DMS79 treated with DMSO at 0.1 percent for 48 hours (cell line): Measurements from ENCODE around the gene USP32.
"Not testable (repeated sequence)": the region's sequence is repeated elsewhere in the genome, so short reads cannot be mapped to it uniquely, and the experiment has no call there.

ENCODE experiments used
- DNase-seq: peaks from one replicate; lab custom pipeline; 2025; lab: John Stamatoyannopoulos, UW

Gene USP32

GRCh38 chr17:60333072-60333471, 58.9 kb downstream of the USP32 start:
- not testable (repeated sequence) for DNase-seq

DNA sequence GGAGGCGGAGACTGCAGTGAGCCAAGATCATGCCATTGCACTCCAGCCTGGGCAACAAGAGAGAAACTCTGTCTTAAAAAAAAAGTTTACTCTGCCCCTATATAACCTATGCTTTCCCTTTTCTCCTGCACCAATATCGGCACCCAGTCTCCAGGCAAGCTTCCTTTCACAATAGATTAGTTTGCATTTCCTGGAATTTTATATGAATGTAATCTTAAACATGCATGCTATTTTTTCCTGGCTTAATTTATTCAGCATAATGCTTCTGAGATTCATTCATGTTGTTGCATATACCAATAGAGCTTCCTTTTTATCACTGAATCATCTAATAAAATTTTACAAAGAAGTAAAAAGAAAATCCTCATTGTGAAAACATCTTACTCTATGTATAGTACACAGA, 59.4 kb downstream of the USP32 start:
- DNase-seq, result no peak

GRCh38 chr17:60330731-60331130, 61.2 kb downstream of the USP32 start:
- no peak for DNase-seq

DNA sequence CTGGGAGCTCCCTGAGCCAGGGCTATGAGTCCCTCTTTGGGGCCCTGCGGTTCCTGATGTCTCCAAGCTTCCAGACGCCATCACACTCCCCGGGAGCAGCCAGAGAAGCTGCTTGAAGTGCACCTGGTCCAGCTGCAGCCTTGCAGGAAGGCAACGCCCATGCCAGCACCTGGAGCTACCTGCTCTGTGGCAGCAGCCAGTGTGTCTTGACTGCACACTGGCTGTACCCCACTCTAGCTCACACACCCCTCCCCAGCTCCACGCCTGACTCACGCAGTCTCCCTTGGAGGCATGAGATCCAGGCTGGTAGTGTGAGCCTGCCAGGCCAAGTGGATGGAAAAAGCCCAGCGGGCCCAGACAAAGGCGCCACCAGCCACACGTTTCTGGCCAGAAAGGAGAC, 63.3 kb downstream of the USP32 start:
- DNase-seq, result no peak

DNA sequence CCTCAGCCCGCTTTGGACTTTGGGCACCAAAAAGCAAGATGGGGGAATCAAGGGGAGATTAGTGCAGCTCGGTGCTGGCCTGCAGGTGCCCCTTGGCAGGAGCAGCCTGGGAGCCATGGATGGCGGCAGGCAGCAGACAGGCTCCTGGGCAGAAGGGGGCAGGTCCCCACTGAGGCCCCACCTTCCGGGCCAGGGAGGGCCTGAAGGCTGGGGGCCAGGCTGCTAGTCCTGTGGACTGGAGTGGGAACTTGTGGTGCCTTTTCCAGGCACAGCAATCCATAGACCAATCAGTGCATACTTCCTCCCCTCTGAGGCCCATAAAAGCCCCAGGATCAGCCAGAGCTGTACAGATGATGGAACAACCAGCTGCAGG, 64.0 kb downstream of the USP32 start:
- DNase-seq, result no peak

- no peak for DNase-seq
Observed at GRCh38 chr17:60327134-60327900, 64.6 kb downstream of the USP32 start.

DNA sequence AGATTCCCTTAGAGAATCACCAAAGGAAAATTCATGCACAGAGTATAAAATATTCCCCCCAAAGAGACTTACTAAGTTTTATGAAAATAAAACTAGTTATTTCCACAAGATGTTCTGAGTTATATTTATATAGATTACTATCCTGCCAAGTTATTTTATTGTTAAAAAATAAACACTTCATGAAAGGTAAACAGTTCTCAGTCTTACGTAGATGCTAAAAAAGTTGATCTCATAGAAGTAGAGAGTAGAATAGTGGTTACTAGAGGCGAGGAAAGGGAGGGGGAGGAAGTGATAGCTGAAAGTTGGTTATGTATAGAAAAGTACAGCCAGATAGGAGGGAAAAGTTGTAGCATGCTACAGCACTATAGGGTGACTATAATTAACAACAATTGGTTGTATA, 65.2 kb downstream of the USP32 start:
- DNase-seq, result no peak

GRCh38 chr17:60325730-60326524, 66.0 kb downstream of the USP32 start:
- DNase-seq, result no peak

DNA sequence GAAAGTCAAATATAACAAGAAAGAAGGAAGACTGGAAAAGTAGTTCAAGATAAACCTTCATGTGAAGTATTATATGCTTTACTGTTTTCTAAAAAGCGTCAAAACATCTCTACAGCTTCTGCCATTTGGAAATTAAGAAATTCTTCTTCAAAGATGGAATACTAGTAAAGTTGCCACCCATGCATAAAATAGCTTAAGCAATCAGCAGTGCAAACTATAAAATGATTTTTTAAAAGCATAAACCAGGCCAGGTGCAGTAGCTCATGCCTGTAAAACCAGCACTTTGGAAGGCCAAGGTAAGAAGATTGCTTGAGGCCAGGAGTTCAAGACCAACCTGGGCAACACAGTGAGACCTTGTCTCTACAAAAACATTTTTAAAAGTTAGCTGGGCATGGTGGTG, 68.2 kb downstream of the USP32 start:
- no peak for DNase-seq

DNA sequence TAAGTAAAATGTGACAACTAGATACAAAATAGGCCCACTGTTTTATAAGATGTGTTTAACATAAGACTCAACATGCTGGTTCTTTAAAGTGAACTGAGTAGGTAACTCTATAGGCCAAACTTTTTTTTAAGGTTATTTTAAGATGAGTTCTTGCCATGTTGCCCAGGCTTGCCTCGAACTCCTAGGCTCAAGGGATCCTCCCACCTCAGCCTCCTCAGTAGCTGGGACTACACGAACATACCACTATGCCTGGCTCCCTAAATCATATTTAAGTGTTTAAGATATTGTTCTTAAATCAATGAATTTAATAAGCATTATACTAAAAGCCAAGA, 69.9 kb downstream of the USP32 start:
- DNase-seq, result no peak

DNA sequence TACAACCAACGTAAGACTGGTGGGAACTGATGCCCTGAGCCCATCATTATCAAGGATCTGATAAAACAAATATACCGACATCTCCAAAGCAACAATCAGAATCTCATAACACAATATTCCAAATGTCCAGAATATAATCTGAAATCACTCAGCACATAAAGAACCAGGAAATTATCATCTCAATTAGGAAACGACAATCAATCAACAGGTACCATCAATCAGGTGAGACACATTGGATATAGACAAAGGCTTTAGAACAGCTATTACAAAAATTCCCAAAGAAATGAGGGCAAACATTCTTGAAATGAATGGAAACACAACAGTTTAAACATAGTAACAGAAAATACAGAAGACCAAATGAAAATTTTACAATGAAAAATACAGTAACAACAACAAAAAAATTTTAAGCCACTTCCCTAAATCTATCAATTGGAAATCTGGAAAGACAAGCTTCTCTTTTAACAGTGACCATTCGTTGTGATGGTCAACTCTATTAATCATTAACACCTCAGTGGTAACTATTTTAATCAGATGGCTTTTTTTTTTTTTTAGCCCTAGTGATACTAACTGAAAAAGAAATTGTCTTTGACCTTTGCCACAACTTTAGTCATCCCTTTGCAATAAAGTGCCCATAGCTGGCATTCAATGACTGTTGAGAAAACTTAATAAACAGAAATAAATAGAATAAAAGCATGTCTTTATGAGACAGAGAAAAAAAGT, 70.4 kb downstream of the USP32 start:
- no peak for DNase-seq

DNA sequence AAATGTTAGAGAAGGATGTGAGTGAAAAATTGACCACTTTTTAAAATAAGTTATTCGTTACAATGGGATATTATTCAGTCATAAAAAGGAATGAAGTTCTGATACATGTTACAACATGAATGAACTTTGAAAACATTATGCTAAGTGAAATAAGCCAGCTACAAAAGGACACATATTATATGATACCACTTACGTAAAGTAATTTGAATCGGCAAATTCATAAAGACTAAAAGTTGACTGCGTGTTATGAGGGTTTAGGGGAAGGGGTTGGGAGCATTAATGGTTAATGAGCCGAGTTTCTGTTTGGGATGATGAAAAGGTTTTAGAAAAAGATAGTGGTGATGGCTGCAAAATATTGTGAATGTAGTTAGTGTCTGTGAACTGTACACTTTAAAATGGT, 73.1 kb downstream of the USP32 start:
- DNase-seq, result no peak

GRCh38 chr17:60318326-60318725, 73.6 kb downstream of the USP32 start:
- DNase-seq, result no peak

GRCh38 chr17:60315650-60316049, 76.3 kb downstream of the USP32 start:
- no peak for DNase-seq

GRCh38 chr17:60314900-60315299, 77.0 kb downstream of the USP32 start:
- DNase-seq, result not testable (repeated sequence)

DNA sequence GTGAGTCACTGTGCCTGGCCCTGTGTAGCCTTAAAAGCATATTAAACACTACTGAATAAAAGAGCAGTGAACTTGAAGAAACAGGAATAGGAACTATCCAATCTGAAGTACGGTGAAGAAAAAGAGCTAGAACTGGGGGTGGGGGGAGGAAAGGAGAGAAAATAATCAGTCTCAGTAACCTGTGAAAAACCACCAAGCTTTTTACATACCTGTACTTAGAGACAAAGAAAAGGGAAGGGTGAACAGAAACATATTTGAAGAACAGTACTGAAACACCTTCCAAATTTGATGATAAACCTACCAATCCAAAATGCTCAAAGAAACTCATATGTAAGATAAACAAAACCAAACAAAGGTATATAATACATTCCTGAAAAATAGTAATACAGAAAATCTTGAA, 77.5 kb downstream of the USP32 start:
- DNase-seq, result no peak

DNA sequence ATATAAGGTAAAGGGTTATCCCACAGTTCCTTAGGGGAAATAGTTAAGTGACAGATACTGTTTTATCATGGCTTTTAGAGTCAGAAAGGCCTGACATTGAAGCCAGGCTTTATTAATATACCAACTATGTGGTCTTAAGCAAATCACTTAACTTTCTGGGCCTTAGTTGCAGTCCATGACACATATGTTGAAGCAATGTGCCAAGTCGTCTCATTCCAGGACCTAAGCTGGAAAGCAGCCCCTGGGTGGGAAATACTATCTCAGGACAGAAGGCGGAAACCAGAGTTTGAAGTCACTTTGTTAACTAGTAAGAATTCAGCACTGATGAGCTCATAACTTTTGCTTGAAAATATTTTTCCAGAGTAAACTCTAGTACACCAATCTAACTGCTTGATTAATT, 80.0 kb downstream of the USP32 start:
- DNase-seq, result no peak

GRCh38 chr17:60311186-60311585, 80.7 kb downstream of the USP32 start:
- no peak for DNase-seq

DNA sequence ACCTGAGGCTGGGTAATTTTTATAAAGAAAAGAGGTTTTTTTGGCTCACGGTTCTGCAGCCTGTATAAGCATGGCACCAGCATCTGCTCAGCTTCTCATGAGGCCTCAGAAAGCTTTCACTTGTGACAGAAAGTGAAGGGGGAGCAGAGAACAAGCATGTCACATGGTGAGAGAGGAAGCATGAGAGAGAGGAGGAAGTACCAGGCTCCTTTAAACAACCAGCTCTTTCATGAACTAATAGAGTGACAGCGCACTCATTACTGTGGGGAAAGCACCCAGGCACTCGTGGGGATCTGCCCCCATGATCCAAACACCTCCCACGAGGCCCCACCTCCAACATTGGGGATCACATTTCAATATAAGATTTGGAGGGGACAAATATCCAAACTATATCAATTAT, 86.8 kb downstream of the USP32 start:
- DNase-seq, result no peak

GRCh38 chr17:60304502-60304901, 87.4 kb downstream of the USP32 start:
- DNase-seq, result no peak

- DNase-seq, result no peak
Observed at GRCh38 chr17:60303406-60304099, 88.4 kb downstream of the USP32 start.

DNA sequence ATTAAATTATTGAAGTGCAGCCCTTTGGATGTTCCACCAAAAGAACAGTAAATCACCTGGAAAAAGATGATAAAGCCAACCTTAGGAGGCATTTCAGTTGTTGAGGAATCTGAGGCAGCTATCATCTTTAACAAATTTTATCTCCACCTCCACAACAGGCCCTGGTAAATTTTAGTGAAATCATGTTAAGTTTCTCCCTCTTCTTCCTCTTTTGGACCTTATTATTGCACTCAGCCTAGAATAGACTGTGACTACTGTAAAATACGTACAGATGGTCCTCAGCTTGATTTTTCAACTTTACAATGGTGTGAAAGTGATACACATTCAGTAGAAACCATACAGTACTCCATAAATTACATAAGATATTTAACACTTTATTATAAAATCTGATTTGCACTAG, 90.3 kb downstream of the USP32 start:
- DNase-seq, result no peak

- no peak for DNase-seq
Observed at GRCh38 chr17:60300949-60301348, 91.0 kb downstream of the USP32 start.
